K562 (cell line): ENCODE results near the gene PNPLA1. TPM values are rescaled to one million over a fixed set of nuclear protein-coding genes. Genes with fewer than 3 reads are reported as not detected.

Experiments
- ATAC-seq: fragments of 200-7000 bp; cut with Tn5 transposase; 3 replicates; pipeline ENCODE4 v1.9.1; 2020; ENCODE audit warnings: moderate library complexity
- BruUV-seq: library from RNA; stranded (reverse); fragments of 400-500 nt; replicated peaks from 2 replicates; lab custom pipeline; 2021; lab: Mats Ljungman, UMichigan
- CTCF ChIA-PET: fragments of 300-600 bp; formaldehyde crosslinking; extraction: SDS; loops from one replicate; lab custom pipeline; 2021; ENCODE audit warnings: low intra/inter-chr PET ratio; lab: Yijun Ruan, JAX
- POLR2A ChIA-PET: fragments of 300-600, 350-650 bp; sonication (Branson Sonifier 250); formaldehyde crosslinking; extraction: SDS; loops from one replicate; lab custom pipeline; 2021; ENCODE audit warnings: antibody characterized with exemption, inconsistent platforms; lab: Yijun Ruan, JAX
- DNase-seq, 4 experiments: peaks; one replicate each; pipeline versions ENCODE4 v3.0.0 to v3.0.0-alpha.2; 2011 to 2018; ENCODE audit warnings: low spot score in 3 of 4, mixed read lengths in 3 of 4; ENCODE audit errors: extremely low read depth in 1 of 4
- FAIRE-seq: peaks from 2 replicates; lab custom pipeline; 2011; peaks lifted over from hg19 to GRCh38; lab: Jason Lieb, UNC
- H2AFZ ChIP-seq: 2 replicates; pipeline ENCODE4 v1.6.0; 2011; ENCODE audit warnings: low read depth, low read length, control low read depth, inconsistent platforms
- H3K27ac ChIP-seq: fragments of 200-600 bp; 3 replicates; pipeline ENCODE4 v1.8.0; 2011; ENCODE audit warnings: low read depth, mild to moderate bottlenecking, control low read depth, inconsistent platforms, low read length, moderate library complexity, mixed read lengths; ENCODE audit errors: extremely low read depth
- H3K27me3 ChIP-seq, 2 experiments: fragments of 300-600 bp in 1 of 2; 2 replicates in 1 of 2; 3 replicates in 1 of 2; pipeline versions ENCODE4 v1.6.0 to v1.8.0; 2011; ENCODE audit warnings: inconsistent platforms in 2 of 2, low read length in 2 of 2, mild to moderate bottlenecking in 1 of 2, mixed read lengths in 1 of 2, moderate library complexity in 1 of 2; ENCODE audit not compliant: control insufficient read depth in 2 of 2, insufficient read depth in 2 of 2
- H3K36me3 ChIP-seq: fragments of 300-600 bp; 3 replicates; pipeline ENCODE4 v1.8.0; 2011; ENCODE audit warnings: mild to moderate bottlenecking, low read length, inconsistent platforms; ENCODE audit not compliant: control insufficient read depth, insufficient read depth
- H3K4me1 ChIP-seq, 2 experiments: fragments of 200-600 bp in 1 of 2; replicated peaks in 1 of 2; 2 replicates in 1 of 2; 3 replicates in 1 of 2; pipeline versions ENCODE4 v1.5.1 to v1.8.0; 2011; ENCODE audit warnings: inconsistent platforms in 2 of 2, low read length in 2 of 2, mild to moderate bottlenecking in 1 of 2, mixed read lengths in 1 of 2, moderate library complexity in 1 of 2; ENCODE audit not compliant: control insufficient read depth in 2 of 2, insufficient read depth in 2 of 2
- H3K4me2 ChIP-seq: 2 replicates; pipeline ENCODE4 v1.6.1; 2011; ENCODE audit warnings: low read length, control low read depth, inconsistent platforms, mixed read lengths; ENCODE audit not compliant: insufficient read depth
- H3K4me3 ChIP-seq: fragments of 200-600 bp; sonication (generic), shearing (Covaris generic); 2 replicates; pipeline ENCODE4 v1.5.1; 2016; ENCODE audit warnings: control low read depth, inconsistent platforms
- H3K79me2 ChIP-seq: fragments of 200-600 bp; 3 replicates; pipeline ENCODE4 v1.8.0; 2011; ENCODE audit warnings: low read length, inconsistent platforms; ENCODE audit not compliant: control insufficient read depth, insufficient read depth
- H3K9ac ChIP-seq, 2 experiments: 2 replicates each; pipeline versions ENCODE4 v1.6.0 to v1.6.1; 2011; ENCODE audit warnings: low read depth in 2 of 2, low read length in 2 of 2, control low read depth in 1 of 2, inconsistent platforms in 1 of 2, mild to moderate bottlenecking in 1 of 2, mixed read lengths in 1 of 2; ENCODE audit not compliant: insufficient read depth in 1 of 2
- H3K9me1 ChIP-seq: one replicate; pipeline ENCODE4 v1.6.0; 2011; ENCODE audit warnings: inconsistent platforms, mild to moderate bottlenecking, low read length, moderate library complexity; ENCODE audit not compliant: control insufficient read depth, insufficient read depth
- H3K9me3 ChIP-seq: replicated peaks from 2 replicates; pipeline ENCODE4 v1.5.1; 2011; ENCODE audit warnings: low read depth, low read length, inconsistent platforms; ENCODE audit not compliant: control insufficient read depth, insufficient read depth
- H4K20me1 ChIP-seq: replicated peaks from 2 replicates; pipeline ENCODE4 v1.6.1; 2011; ENCODE audit warnings: low read length, inconsistent platforms, mixed read lengths; ENCODE audit not compliant: control insufficient read depth, insufficient read depth
- BRD4 ChIP-seq: fragments of 200-600 bp; sonication (generic); IDR thresholded peaks from 2 replicates; pipeline ENCODE4 v1.6.1; 2017; ENCODE audit warnings: inconsistent platforms
- C11orf30 ChIP-seq: fragments of 450-650 bp; IDR thresholded peaks from 2 replicates; pipeline ENCODE4 v1.6.1; 2016; ENCODE audit warnings: low read depth, mild to moderate bottlenecking
- DNMT1 ChIP-seq: fragments of 450-650 bp; IDR thresholded peaks from 2 replicates; pipeline ENCODE4 v1.6.1; 2016; ENCODE audit warnings: antibody characterized with exemption, mild to moderate bottlenecking
- E4F1 ChIP-seq: fragments of 250-450 bp; sonication (Bioruptor Pico); IDR thresholded peaks from 2 replicates; pipeline ENCODE4 v1.5.0; 2021; ENCODE audit warnings: mild to moderate bottlenecking, borderline replicate concordance
- MAFF ChIP-seq: IDR thresholded peaks from 2 replicates; pipeline ENCODE4 v1.6.1; 2012; ENCODE audit warnings: low read length, improper control_type of control experiment
- MAFG ChIP-seq: fragments of 450-650 bp; conservative IDR thresholded peaks from 2 replicates; pipeline ENCODE4 v1.6.1; 2016; ENCODE audit warnings: missing genetic modification characterization, missing compliant biosample characterization
- MAFK ChIP-seq: IDR thresholded peaks from 2 replicates; pipeline ENCODE4 v1.6.1; 2011; ENCODE audit warnings: low read length, improper control_type of control experiment
- MECOM ChIP-seq: fragments of 250-450 bp; sonication (Bioruptor Pico); IDR thresholded peaks from 2 replicates; pipeline ENCODE4 v1.8.0; 2022; ENCODE audit warnings: inconsistent platforms
- NR2C1 ChIP-seq, 2 experiments: fragments of 450-650 bp; IDR thresholded peaks; 2 replicates each; pipeline ENCODE4 v1.6.1; 2017; ENCODE audit warnings: mild to moderate bottlenecking in 2 of 2, antibody characterized with exemption in 1 of 2, inconsistent platforms in 1 of 2, missing compliant biosample characterization in 1 of 2, missing genetic modification characterization in 1 of 2
- TAL1 ChIP-seq: fragments of 450-650 bp; IDR thresholded peaks from 2 replicates; pipeline ENCODE4 v1.6.1; 2016; ENCODE audit warnings: mild to moderate bottlenecking
- TCF7 ChIP-seq: sonication (generic); IDR thresholded peaks from 2 replicates; pipeline ENCODE4 v1.6.1; 2016; ENCODE audit warnings: antibody characterized with exemption, borderline replicate concordance
- ZFX ChIP-seq: sonication (generic); formaldehyde crosslinking; IDR thresholded peaks from 2 replicates; pipeline ENCODE4 v1.8.0; 2022; ENCODE audit warnings: mild to moderate bottlenecking, missing genetic modification reagents, moderate library complexity
- ZKSCAN1 ChIP-seq: fragments of 150-350 bp; IDR thresholded peaks from 2 replicates; pipeline ENCODE4 v1.6.1; 2016; ENCODE audit warnings: low read depth, low read length
- ZNF146 ChIP-seq: IDR thresholded peaks from one replicate; pipeline ENCODE4 v1.6.1; 2018; ENCODE audit warnings: missing compliant biosample characterization; ENCODE audit not compliant: unreplicated experiment
- ZNF175 ChIP-seq: fragments of 200-800 bp; sonication (Bioruptor generic); IDR thresholded peaks from 2 replicates; pipeline ENCODE4 v1.6.1; 2016; ENCODE audit warnings: low read depth, mild to moderate bottlenecking, missing genetic modification characterization, missing compliant biosample characterization
- ZNF316 ChIP-seq: fragments of 450-650 bp; IDR thresholded peaks from 2 replicates; pipeline ENCODE4 v1.6.1; 2016
- WGBS: fragments of 100-300 bp; shearing (Covaris generic); methylation state at CpG from one replicate; pipeline ENCODE4 v1.1.6; 2016; ENCODE audit warnings: low coverage, mixed read lengths; ENCODE audit not compliant: insufficient coverage; ENCODE audit errors: missing lambda C conversion rate; 5-methylcytosine and 5-hydroxymethylcytosine counted together
- in situ Hi-C: fragments of 300-500 bp; cut with MboI; formaldehyde crosslinking; loops from 4 replicates; pipeline ENCODE4 v1.15.0; 2018; ENCODE audit warnings: inconsistent platforms, mixed read lengths
- intact Hi-C: fragments of 100-400 bp; cut with micrococcal nuclease; formaldehyde crosslinking; loops from 2 replicates; pipeline ENCODE4 v1.14.2; 2022
- polyA plus RNA-seq, 8 experiments: library from polyadenylated mRNA; depleted of rRNA in 4 of 8; stranded (reverse) in 5 of 8; unstranded in 3 of 8; fragments of >200 nt; fragmentation: Nextera tagmentation in 2 of 8; fragmentation: Illumina TruSeq in 1 of 8; extraction: Ambion mirVana in 2 of 8; extraction: Trizol in 1 of 8; gene quantifications; 2 replicates each; pipeline versions ENCODE4 v1.2.1 to v1.2.3, GENCODE V29; 2011 to 2014; ENCODE audit warnings: inconsistent platforms in 1 of 8, missing spikeins in 1 of 8
- total RNA-seq, 7 experiments: library from RNA; depleted of rRNA in 6 of 7; stranded (reverse); fragments of >200 nt in 6 of 7; fragmentation: Illumina TruSeq in 2 of 7; extraction: Trizol in 2 of 7; gene quantifications; 2 replicates each; pipeline versions ENCODE4 v1.2.1 to v1.2.3, GENCODE V29; 2011 to 2021; ENCODE audit warnings: low replicate concordance in 1 of 7
- TF ChIP-seq, protein P1 (sequence below), 2 experiments: fragments of 450-650 bp; IDR thresholded peaks; 2 replicates each; pipeline ENCODE4 v1.6.1; 2018; ENCODE audit warnings: mild to moderate bottlenecking in 2 of 2, low read depth in 1 of 2; ENCODE audit not compliant: partially characterized antibody in 2 of 2

PNPLA1 gene
- total and polyA plus RNA-seq, 9 of the 15 experiments (the other 6 are each of a cell fraction or from before 2014, with no cell fraction given): 0.04 to 0.27 (median 0.13) TPM; not detected in 2

- in situ Hi-C loops: no loop called here
- 0 out of 2 replicates have a peak, but pooled peaks cover 3% of the 10 kb centered on the region for H3K9me3 ChIP-seq
- POLR2A ChIA-PET: interaction anchor here (0.6 to 1.2 kb wide), 5 partner anchors 7 to 398 kb away, joined by 3 to 6 read pairs (median 3); no protein-coding TSS in a partner anchor
- peaks cover 51 to 84% of the 10 kb centered on the region in 2 experiments for H3K27me3 ChIP-seq
- no peak overlapping the region for H3K4me3 ChIP-seq
- no peak for FAIRE-seq
- no peak for DNase-seq
- H3K4me2 ChIP-seq: no peak overlapping the region
- WGBS: 6% methylated on average over 5 of the region's 5 CpGs
- no peaks in the 10 kb centered on the region for H3K36me3 ChIP-seq
- no peaks in the 10 kb centered on the region; the same call in 1 of the 2 replicates for H4K20me1 ChIP-seq
- TF ChIP-seq ZKSCAN1 (peak; percentile 81), C11orf30 (peak; percentile 86), TCF7 (no peak), MECOM (CRISPR knock-in tag) (no peak), BRD4 (no peak), ZNF175 (CRISPR knock-in tag) (no peak), MAFG (tag) (peak; percentile 85), DNMT1 (no peak), E4F1 (no peak), MAFF (peak; percentile 89), ZFX (CRISPR knock-in tag) (no peak), TAL1 (no peak), ZNF146 (no peak), ZNF316 (peak; percentile 93), NR2C1 (IDR thresholded peaks at IDR 0.05) (no peak), NR2C1 (tag; IDR thresholded peaks at IDR 0.05) (no peak), MAFK (peak; percentile 84)
- TF ChIP-seq, protein P1, sequence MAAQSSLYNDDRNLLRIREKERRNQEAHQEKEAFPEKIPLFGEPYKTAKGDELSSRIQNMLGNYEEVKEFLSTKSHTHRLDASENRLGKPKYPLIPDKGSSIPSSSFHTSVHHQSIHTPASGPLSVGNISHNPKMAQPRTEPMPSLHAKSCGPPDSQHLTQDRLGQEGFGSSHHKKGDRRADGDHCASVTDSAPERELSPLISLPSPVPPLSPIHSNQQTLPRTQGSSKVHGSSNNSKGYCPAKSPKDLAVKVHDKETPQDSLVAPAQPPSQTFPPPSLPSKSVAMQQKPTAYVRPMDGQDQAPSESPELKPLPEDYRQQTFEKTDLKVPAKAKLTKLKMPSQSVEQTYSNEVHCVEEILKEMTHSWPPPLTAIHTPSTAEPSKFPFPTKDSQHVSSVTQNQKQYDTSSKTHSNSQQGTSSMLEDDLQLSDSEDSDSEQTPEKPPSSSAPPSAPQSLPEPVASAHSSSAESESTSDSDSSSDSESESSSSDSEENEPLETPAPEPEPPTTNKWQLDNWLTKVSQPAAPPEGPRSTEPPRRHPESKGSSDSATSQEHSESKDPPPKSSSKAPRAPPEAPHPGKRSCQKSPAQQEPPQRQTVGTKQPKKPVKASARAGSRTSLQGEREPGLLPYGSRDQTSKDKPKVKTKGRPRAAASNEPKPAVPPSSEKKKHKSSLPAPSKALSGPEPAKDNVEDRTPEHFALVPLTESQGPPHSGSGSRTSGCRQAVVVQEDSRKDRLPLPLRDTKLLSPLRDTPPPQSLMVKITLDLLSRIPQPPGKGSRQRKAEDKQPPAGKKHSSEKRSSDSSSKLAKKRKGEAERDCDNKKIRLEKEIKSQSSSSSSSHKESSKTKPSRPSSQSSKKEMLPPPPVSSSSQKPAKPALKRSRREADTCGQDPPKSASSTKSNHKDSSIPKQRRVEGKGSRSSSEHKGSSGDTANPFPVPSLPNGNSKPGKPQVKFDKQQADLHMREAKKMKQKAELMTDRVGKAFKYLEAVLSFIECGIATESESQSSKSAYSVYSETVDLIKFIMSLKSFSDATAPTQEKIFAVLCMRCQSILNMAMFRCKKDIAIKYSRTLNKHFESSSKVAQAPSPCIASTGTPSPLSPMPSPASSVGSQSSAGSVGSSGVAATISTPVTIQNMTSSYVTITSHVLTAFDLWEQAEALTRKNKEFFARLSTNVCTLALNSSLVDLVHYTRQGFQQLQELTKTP (IDR thresholded peaks at IDR 0.05; ENCODE audit: low read depth in 1 of 2, partially characterized antibody in 2 of 2): no peak
- TF ChIP-seq, all 486 proteins: peak for 6
- no peak overlapping the region for H2AFZ ChIP-seq
- intact Hi-C loops: no loop called here
- H3K9ac ChIP-seq: no peak overlapping the region
- no peaks in the 10 kb centered on the region; a peak in 1 of 5 replicates for H3K4me1 ChIP-seq
- no peak overlapping the region for H3K27ac ChIP-seq
- no peaks in the 10 kb centered on the region for H3K79me2 ChIP-seq
- ATAC-seq: no peak
- BruUV-seq: no TSS peak
- CTCF ChIA-PET: no interaction called here
- H3K9me1 ChIP-seq: no peaks in the 10 kb centered on the region
Observed at GRCh38 chr6:36308514-36308913, 38.7 kb downstream of the PNPLA1 start.
